HEK293 (cell line): ENCODE data around the gene TNNT2.

Experiments
- CTCF ChIA-PET: fragments of 350-600 bp; formaldehyde crosslinking; extraction: SDS; loops from one replicate; lab custom pipeline; 2021; ENCODE audit warnings: antibody characterized with exemption; lab: Yijun Ruan, JAX
- POLR2A ChIA-PET: fragments of 300-600 bp; formaldehyde crosslinking; extraction: SDS; loops from one replicate; lab custom pipeline; 2020; ENCODE audit warnings: antibody characterized with exemption, inconsistent platforms; lab: Yijun Ruan, JAX
- H3K27ac ChIP-seq: fragments of 200-500 bp; sonication (Bioruptor generic); 2 replicates; pipeline ENCODE4 v1.5.1; 2014; ENCODE audit warnings: low read depth, low read length, control low read depth, inconsistent platforms; ENCODE audit errors: extremely low read depth
- H3K36me3 ChIP-seq, 2 experiments: fragments of 200-500 bp in 1 of 2; sonication (Bioruptor generic) in 1 of 2; 1 replicate in 1 of 2; 2 replicates in 1 of 2; pipeline ENCODE4 v1.5.1; 2014 to 2017; ENCODE audit warnings: inconsistent platforms in 2 of 2, low read length in 2 of 2; ENCODE audit not compliant: control insufficient read depth in 2 of 2, insufficient read depth in 1 of 2
- H3K4me1 ChIP-seq: fragments of 200-500 bp; sonication (Bioruptor generic); 2 replicates; pipeline ENCODE4 v1.5.1; 2014; ENCODE audit warnings: mild to moderate bottlenecking, low read length, inconsistent platforms; ENCODE audit not compliant: control insufficient read depth, insufficient read depth
- H3K4me3 ChIP-seq: 2 replicates; pipeline ENCODE4 v1.5.1; 2011; ENCODE audit warnings: low read depth, mild to moderate bottlenecking, control low read depth, low read length, moderate library complexity
- H3K9me3 ChIP-seq: fragments of 200-500 bp; sonication (Bioruptor generic); 2 replicates; pipeline ENCODE4 v1.5.1; 2014; ENCODE audit warnings: low read depth, low read length, inconsistent platforms; ENCODE audit not compliant: control insufficient read depth, insufficient read depth
- EGR2 ChIP-seq: fragments of 450-650 bp; formaldehyde crosslinking; IDR thresholded peaks from 2 replicates; pipeline ENCODE4 v1.5.1; 2016; ENCODE audit warnings: low read depth, missing biosample characterization, missing genetic modification characterization
- ELK4 ChIP-seq: IDR thresholded peaks from 2 replicates; pipeline ENCODE4 v1.6.1; 2011; ENCODE audit warnings: mild to moderate bottlenecking, low read depth, low read length, borderline replicate concordance
- FEZF1 ChIP-seq: fragments of 450-650 bp; formaldehyde crosslinking; IDR thresholded peaks from 2 replicates; pipeline ENCODE4 v1.5.1; 2016; ENCODE audit warnings: missing biosample characterization, missing genetic modification characterization
- GLIS2 ChIP-seq: fragments of 450-650 bp; formaldehyde crosslinking; IDR thresholded peaks from 2 replicates; pipeline ENCODE4 v1.5.1; 2016; ENCODE audit warnings: missing biosample characterization, missing genetic modification characterization
- INSM2 ChIP-seq: fragments of 450-650 bp; formaldehyde crosslinking; IDR thresholded peaks from 2 replicates; pipeline ENCODE4 v1.5.1; 2016; ENCODE audit warnings: missing biosample characterization, missing genetic modification characterization
- KLF16 ChIP-seq: fragments of 450-650 bp; formaldehyde crosslinking; IDR thresholded peaks from 2 replicates; pipeline ENCODE4 v1.5.1; 2017; ENCODE audit warnings: missing biosample characterization, missing genetic modification characterization
- PATZ1 ChIP-seq: fragments of 450-650 bp; formaldehyde crosslinking; IDR thresholded peaks from 2 replicates; pipeline ENCODE4 v1.5.1; 2016; ENCODE audit warnings: missing biosample characterization, missing genetic modification characterization
- PRDM4 ChIP-seq: fragments of 450-650 bp; formaldehyde crosslinking; IDR thresholded peaks from 2 replicates; pipeline ENCODE4 v1.5.1; 2017; ENCODE audit warnings: missing biosample characterization, missing genetic modification characterization
- TRIM28 ChIP-seq: IDR thresholded peaks from 2 replicates; pipeline ENCODE4 v1.6.1; 2011; ENCODE audit warnings: low read length, control low read depth, borderline replicate concordance
- ZBTB1 ChIP-seq: fragments of 450-650 bp; formaldehyde crosslinking; IDR thresholded peaks from 2 replicates; pipeline ENCODE4 v1.5.1; 2016; ENCODE audit warnings: missing biosample characterization, missing genetic modification characterization
- ZBTB7A ChIP-seq: fragments of 450-650 bp; formaldehyde crosslinking; IDR thresholded peaks from 2 replicates; pipeline ENCODE4 v1.5.1; 2016; ENCODE audit warnings: low read depth, missing biosample characterization, missing genetic modification characterization
- ZEB2 ChIP-seq: fragments of 450-650 bp; formaldehyde crosslinking; IDR thresholded peaks from 2 replicates; pipeline ENCODE4 v1.5.1; 2016; ENCODE audit warnings: missing biosample characterization, missing genetic modification characterization
- ZFHX2 ChIP-seq: fragments of 450-650 bp; formaldehyde crosslinking; conservative IDR thresholded peaks from 2 replicates; pipeline ENCODE4 v1.5.1; 2016; ENCODE audit warnings: missing biosample characterization, missing genetic modification characterization
- ZNF155 ChIP-seq: fragments of 450-650 bp; formaldehyde crosslinking; IDR thresholded peaks from 2 replicates; pipeline ENCODE4 v1.5.1; 2016; ENCODE audit warnings: missing biosample characterization, missing genetic modification characterization
- ZNF157 ChIP-seq: fragments of 450-650 bp; formaldehyde crosslinking; IDR thresholded peaks from 2 replicates; pipeline ENCODE4 v1.5.1; 2016; ENCODE audit warnings: missing biosample characterization, missing genetic modification characterization
- ZNF16 ChIP-seq: fragments of 450-650 bp; formaldehyde crosslinking; IDR thresholded peaks from 2 replicates; pipeline ENCODE4 v1.5.1; 2016; ENCODE audit warnings: low read depth, missing biosample characterization, missing genetic modification characterization
- ZNF169 ChIP-seq: fragments of 450-650 bp; formaldehyde crosslinking; IDR thresholded peaks from 2 replicates; pipeline ENCODE4 v1.5.1; 2016; ENCODE audit warnings: missing biosample characterization, missing genetic modification characterization
- ZNF37A ChIP-seq: fragments of 450-650 bp; IDR thresholded peaks from 2 replicates; pipeline ENCODE4 v1.5.1; 2018; ENCODE audit warnings: missing biosample characterization, missing genetic modification characterization
- ZNF416 ChIP-seq: fragments of 450-650 bp; formaldehyde crosslinking; IDR thresholded peaks from 2 replicates; pipeline ENCODE4 v1.5.1; 2016; ENCODE audit warnings: missing biosample characterization, missing genetic modification characterization
- ZNF473 ChIP-seq: fragments of 450-650 bp; formaldehyde crosslinking; IDR thresholded peaks from 2 replicates; pipeline ENCODE4 v1.5.1; 2017; ENCODE audit warnings: missing biosample characterization, missing genetic modification characterization
- ZNF596 ChIP-seq: fragments of 450-650 bp; IDR thresholded peaks from 2 replicates; pipeline ENCODE4 v1.5.0; 2018; ENCODE audit warnings: missing biosample characterization, mild to moderate bottlenecking, missing genetic modification characterization, moderate library complexity
- ZNF654 ChIP-seq: fragments of 450-650 bp; formaldehyde crosslinking; IDR thresholded peaks from 2 replicates; pipeline ENCODE4 v1.5.1; 2016; ENCODE audit warnings: low read depth, missing biosample characterization, missing genetic modification characterization
- ZNF747 ChIP-seq: fragments of 450-650 bp; formaldehyde crosslinking; IDR thresholded peaks from 2 replicates; pipeline ENCODE4 v1.5.1; 2016; ENCODE audit warnings: missing biosample characterization, missing genetic modification characterization
- ZNF830 ChIP-seq: fragments of 450-650 bp; IDR thresholded peaks from 2 replicates; pipeline ENCODE4 v1.5.0; 2018; ENCODE audit warnings: missing biosample characterization, missing genetic modification characterization, low read depth, mild to moderate bottlenecking, moderate library complexity

The TNNT2 gene

DNA sequence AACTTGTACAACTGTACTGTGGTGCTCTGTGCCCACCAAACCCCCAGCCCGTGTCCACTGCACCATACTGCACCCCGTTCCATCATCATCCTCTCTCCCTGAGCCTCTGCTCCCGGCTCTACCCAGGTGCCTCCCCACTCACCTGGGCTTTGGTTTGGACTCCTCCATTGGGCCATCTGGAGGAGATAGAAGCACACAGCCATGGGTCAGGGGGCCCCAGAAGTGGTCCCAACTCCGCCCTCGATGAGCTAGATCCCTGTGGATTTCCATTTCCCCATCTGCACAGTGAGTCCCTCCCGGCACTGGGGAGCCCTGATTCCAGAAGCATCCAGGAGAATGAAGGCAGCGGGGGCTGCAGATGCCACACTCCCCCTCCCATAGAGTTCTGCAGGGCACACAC is 10.8 kb downstream of the TNNT2 start:
- Histone ChIP-seq H3K27ac (no peak overlapping the region), H3K36me3 (no peaks in the 10 kb centered on the region), H3K4me3 (no peak overlapping the region), H3K9me3 (no peaks in the 10 kb centered on the region), H3K4me1 (no peaks in the 10 kb centered on the region)
- TF ChIP-seq ZBTB7A (tag by site-specific recombination) (no peak), ZNF596 (tag by site-specific recombination) (no peak), GLIS2 (tag by site-specific recombination) (no peak), ZNF37A (no peak), ZNF654 (tag by site-specific recombination) (no peak), ZNF747 (tag by site-specific recombination) (no peak), KLF16 (no peak), FEZF1 (no peak), ZNF155 (tag by site-specific recombination) (no peak), TRIM28 (no peak), ELK4 (no peak), ZNF169 (tag by site-specific recombination) (no peak), ZNF157 (tag by site-specific recombination) (no peak), ZNF830 (tag by site-specific recombination) (no peak), PRDM4 (tag by site-specific recombination) (no peak), ZNF416 (tag by site-specific recombination) (no peak), PATZ1 (tag by site-specific recombination) (no peak)
- CTCF ChIA-PET, result interaction anchor here (0.7 to 6.4 kb wide), 2 partner anchors 20 to 69 kb away, joined by 3 to 70 read pairs; no protein-coding TSS in a partner anchor
- POLR2A ChIA-PET, result no interaction called here

GRCh38 chr1:201365251-201365650 is 12.2 kb downstream of the TNNT2 start:
- Histone ChIP-seq H3K27ac (no peak overlapping the region), H3K4me3 (no peak overlapping the region), H3K36me3 (no peaks in the 10 kb centered on the region), H3K9me3 (no peaks in the 10 kb centered on the region), H3K4me1 (no peaks in the 10 kb centered on the region)
- TF ChIP-seq ZBTB1, result no peak
- no peak for TF ChIP-seq ZNF16 (tag by site-specific recombination)
- POLR2A ChIA-PET, result no interaction called here
- CTCF ChIA-PET, result interaction anchor here (0.8 to 8.3 kb wide), 6 partner anchors 8 to 113 kb away, joined by 3 to 145 read pairs (median 4); no protein-coding TSS in a partner anchor

DNA sequence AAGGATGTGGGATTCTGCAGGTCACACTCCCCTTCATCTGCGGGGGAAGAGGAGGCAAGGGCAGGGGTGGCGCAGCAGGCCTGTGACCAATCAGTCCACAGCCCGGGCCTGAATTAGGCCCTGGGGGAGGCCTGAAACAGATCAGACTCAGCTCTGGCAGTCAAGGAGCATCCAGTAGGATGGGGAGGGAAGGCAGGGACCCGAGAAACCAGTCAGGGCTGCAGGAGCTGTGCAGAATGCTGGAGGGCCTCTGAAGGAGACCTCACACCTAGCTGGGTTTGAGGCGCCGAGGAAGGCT is 12.7 kb downstream of the TNNT2 start:
- Histone ChIP-seq H3K27ac (no peak overlapping the region), H3K4me1 (no peaks in the 10 kb centered on the region), H3K36me3 (no peaks in the 10 kb centered on the region), H3K9me3 (no peaks in the 10 kb centered on the region), H3K4me3 (no peak overlapping the region)
- POLR2A ChIA-PET, result interaction anchor here (0.6 kb wide), 1 partner anchor 618 kb away, joined by 4 read pairs; no protein-coding TSS in a partner anchor
- TF ChIP-seq ZNF473 (tag by site-specific recombination), result no peak
- TF ChIP-seq EGR2 (tag by site-specific recombination), result peak; percentile 93
- peak; percentile 75 for TF ChIP-seq ZFHX2 (tag by site-specific recombination)
- TF ChIP-seq INSM2 (tag by site-specific recombination), result no peak
- TF ChIP-seq ZEB2 (tag by site-specific recombination), result no peak
- CTCF ChIA-PET, result interaction anchor here (0.8 to 8.3 kb wide), 4 partner anchors 8 to 112 kb away, joined by 3 to 145 read pairs (median 37); no protein-coding TSS in a partner anchor
